Measurements from ENCODE around the gene DIS3.
"Not testable (repeated sequence)": the region's sequence is repeated elsewhere in the genome, so short reads cannot be mapped to it uniquely, and the experiment has no call there.

DIS3 gene, protein sequence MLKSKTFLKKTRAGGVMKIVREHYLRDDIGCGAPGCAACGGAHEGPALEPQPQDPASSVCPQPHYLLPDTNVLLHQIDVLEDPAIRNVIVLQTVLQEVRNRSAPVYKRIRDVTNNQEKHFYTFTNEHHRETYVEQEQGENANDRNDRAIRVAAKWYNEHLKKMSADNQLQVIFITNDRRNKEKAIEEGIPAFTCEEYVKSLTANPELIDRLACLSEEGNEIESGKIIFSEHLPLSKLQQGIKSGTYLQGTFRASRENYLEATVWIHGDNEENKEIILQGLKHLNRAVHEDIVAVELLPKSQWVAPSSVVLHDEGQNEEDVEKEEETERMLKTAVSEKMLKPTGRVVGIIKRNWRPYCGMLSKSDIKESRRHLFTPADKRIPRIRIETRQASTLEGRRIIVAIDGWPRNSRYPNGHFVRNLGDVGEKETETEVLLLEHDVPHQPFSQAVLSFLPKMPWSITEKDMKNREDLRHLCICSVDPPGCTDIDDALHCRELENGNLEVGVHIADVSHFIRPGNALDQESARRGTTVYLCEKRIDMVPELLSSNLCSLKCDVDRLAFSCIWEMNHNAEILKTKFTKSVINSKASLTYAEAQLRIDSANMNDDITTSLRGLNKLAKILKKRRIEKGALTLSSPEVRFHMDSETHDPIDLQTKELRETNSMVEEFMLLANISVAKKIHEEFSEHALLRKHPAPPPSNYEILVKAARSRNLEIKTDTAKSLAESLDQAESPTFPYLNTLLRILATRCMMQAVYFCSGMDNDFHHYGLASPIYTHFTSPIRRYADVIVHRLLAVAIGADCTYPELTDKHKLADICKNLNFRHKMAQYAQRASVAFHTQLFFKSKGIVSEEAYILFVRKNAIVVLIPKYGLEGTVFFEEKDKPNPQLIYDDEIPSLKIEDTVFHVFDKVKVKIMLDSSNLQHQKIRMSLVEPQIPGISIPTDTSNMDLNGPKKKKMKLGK

DNA sequence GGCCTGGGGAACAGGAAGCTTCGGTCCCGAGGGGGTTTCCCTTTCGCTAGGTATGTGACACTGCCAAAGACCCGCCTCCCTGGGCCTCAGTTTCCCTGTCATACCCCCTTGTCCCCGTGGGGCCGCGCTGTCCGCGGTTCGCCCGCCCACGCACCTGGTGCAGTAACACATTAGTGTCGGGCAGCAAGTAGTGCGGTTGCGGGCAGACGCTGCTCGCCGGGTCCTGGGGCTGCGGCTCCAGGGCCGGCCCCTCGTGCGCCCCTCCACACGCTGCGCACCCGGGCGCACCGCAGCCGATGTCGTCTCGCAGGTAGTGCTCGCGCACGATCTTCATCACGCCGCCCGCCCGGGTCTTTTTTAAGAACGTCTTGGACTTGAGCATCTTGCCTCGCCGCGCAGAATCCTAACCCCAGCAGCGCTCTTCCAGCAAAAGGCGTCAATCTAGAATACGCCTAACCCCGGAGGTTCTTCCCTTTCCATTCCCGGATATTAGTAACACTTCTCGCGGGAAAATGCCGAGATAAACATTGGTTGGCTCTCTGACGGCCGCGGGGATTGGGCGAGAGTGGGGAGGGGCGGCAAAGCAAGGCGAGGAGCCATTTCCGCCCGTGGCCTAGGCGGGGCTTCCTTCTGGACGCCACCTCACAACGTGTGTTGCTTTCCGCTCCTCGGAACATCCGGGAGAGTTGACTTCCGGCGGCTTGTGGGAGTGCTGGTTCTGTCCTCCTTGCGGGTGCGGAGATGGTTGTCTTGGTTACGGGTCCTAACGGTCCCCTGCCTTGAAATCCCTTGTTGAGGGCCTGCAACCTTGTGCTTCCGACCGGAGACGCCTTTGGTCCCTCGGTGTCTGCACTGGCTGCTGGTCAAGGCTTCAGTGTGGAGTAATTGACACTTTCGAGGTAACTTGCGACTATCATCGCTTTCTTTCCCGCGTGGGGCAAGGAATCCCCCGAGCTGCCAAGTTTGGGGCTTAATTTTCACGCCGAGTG lies at the start of gene DIS3, which contains the start of gene PIBF1:
Gene DIS3 (minus strand): TSS at position 450 of the 989 bp plus-strand sequence. CDS start 68 bp downstream, at position 382.
Gene PIBF1 (plus strand): TSS at position 683 of the 989 bp plus-strand sequence. CDS start 1,337 bp downstream, outside the sequence.
- DNase-seq (ENCODE audit: low spot score) = peak; percentile 98

DNA sequence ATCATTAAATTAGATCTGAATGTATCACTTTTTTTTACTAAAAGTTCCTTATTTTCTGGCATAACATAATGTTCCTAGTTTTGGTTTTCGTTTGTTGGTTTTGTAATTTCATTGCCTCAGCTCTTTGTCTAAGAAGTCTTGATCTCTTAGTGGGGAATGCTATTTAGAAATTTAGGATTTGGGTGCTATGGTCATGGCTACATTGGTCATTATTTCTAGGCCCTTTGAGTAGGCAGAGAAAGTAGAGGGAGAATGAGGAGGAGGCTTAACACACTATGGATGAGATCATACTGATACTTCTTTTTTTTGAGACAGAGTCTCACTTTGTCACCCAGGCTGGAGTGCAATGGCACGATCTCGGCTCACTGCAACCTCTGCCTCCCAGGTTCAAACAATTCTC lies 42.0 kb upstream of the DIS3 start:
- DNase-seq (ENCODE audit: low spot score) = no peak

DNA sequence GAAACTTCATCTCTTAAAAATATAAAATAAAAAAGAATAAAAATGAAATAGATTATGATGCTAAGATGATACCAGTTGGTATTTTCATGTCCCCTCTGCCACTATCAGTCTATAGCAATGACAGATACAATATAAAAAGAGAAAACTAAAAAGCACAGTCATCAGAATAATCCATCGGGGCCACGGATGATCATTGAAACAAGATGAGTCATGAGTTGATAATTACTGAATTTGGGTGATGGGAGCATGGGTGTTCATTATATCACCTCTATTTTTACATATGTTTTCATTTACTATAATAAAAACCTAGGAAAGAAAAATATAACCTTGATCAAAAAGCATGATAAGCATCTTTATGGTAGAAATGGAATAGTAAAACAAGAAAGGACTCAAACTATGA lies 41.4 kb upstream of the DIS3 start:
- DNase-seq (ENCODE audit: low spot score) = no peak

DNA sequence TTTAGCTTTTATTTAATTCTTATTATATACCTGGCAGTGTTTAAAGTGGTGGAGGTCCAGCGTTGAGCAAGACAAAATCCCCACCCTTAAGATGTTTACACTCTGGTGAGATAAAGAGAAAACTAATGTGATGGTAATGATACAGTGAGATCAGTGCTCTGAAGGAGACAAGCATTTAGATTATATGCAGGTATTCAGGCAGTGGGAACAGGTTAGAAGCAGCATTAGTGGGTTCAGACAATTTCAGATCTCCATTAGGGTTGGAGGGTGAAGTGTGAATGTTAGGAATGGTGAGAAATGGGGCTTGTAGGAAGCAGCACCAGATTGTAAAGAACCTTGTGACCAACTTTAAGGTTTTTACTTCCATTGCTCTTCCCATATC lies 39.2 kb upstream of the DIS3 start:
- DNase-seq (ENCODE audit: low spot score) = no peak

DNA sequence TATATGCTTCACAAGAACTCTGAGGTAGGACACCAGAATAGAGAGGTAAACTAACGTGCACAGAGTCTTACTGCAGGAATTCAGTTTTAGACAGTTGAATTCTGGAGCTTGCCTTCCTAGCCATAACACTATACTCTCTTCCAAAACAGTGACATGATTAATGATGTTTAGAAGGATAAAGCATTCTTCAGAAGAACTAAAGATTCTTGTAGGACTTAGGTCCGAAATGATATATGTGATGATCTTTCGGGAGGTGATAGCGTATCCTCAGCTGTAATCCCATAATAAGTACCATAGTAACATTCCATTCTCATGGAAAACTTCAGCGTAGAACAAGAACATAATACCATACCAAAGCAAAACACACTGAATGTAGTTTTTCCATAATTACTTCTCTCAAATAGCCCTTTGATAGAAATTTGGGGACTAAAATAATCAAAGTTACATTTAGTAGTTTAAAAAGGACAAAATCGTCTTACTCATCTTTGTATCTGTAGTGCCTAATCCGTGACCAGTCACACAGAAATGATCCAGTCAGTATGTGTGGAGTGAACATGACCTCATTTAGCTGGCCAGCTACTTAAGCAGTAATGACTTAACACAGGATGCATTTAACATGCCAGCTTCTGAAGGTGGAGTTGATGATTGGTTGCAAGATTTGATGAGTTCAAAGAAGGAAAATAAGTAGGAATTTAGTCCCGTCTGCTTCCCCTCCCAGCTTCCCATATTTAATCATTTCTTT lies 38.6 kb upstream of the DIS3 start:
- no peak for DNase-seq (ENCODE audit: low spot score)

DNA sequence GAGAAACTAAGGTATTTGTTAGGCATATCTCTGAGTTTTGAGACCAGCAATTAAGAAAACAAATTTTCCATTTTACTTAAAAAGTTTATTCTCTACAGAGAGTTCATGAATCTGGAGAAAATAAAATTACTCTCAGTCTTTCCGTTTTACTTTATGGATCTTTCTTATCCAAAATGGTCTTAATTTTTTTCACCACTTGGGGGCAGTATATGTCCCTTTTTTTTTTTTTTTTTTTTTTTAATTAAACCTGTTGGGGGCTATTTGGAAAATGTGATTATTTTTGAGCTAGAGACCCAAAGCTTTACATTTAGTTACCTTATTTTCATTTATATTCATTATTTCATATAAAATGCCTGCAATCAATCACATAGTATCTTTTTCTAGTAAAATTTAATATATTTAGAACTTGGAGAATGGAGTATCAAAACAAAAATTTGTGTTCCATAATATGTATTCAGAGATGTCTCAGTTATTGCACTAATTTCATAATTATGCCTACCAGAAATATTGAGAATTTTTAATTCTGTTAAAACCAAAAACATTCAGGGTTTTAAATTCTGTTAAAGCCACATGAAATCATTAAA lies 27.3 kb upstream of the DIS3 start:
- peak; percentile 18 for DNase-seq (ENCODE audit: low spot score)

DNA sequence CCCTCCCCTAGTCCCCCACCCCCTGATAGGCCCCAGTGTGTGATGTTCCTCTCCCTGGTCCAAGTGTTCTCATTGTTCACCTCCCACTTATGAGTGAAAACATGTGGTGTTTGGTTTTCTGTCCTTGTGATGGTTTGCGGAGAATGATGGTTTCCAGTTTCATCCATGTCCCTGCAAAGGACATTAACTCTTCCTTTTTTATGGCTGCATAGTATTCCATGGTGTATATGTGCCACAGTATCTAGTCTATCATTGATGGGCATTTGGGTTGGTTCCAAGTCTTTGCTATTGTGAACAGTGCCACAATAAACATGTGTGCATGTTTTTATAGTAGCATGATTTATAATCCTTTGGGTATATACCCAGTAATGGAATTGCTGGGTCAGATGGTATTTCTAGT lies 24.8 kb upstream of the DIS3 start:
- not testable (repeated sequence) for DNase-seq (ENCODE audit: low spot score)

DNA sequence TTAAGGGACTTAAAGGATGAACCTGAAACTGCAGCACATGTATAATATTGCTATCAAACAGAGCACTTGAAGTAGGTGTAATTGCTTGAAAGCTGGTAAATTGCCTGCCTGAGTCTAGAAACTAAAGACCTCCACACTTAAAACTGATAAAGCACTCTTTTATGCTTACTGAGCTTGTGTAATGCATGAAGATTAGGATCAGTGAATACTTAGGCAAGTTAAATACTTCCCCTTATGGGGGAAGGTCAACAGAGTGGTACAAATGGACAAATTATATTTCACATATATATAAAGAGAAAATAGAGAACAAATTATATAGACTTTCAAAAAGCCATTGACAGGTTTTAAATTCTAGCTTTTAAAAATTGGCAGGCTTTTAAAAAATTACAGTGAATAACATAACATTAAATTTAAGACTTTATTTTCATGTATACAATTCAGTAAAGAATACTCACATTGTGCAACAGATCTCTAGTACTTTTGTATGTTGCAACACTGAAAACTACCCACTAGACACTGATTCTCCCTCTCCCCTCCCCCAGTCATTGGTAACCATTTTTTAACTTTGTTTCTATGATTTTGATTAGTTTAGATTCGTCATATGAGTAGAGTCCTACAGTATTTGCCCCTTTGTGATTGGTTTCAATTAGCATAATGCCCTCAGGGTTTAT lies 24.1 kb upstream of the DIS3 start:
- DNase-seq (ENCODE audit: low spot score) = no peak

DNA sequence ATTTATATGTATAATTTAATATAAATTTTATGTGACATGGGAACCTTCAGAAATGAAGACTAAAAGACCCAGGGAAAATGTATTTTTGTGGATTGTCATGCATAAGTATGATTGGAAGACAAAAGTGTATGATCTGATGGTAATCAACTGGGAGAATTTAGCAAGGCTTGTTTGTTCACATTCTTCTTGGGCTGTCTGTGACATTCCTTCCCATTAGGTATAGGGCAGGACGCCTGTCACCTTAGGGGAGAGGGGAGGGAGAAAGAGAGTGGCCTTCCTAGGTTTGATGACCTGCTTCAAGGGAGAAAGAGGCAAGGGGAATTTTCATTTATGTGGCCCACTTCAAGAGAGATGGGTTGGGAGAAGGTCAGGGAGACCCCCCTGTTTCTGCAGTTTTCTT lies 22.6 kb upstream of the DIS3 start:
- no peak for DNase-seq (ENCODE audit: low spot score)

DNA sequence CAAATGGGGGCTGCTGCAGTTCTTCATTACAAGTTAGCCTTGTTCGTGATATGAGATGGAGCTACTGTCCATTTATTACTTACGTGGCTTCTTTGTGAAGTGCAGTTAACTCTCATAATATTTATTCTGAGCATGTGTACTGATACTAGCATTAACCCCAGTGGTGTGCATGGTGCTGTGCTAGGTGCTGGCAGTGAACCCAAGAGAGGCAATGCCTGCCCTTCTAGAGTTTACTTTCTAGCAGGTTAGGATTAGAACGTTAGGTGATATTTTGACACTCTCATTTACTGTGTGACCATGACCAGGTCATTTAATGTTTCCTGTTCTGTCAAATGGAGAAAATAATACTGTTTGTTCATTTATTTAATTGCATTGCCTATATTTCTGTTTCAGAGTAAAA lies 17.1 kb upstream of the DIS3 start:
- no peak for DNase-seq (ENCODE audit: low spot score)

DNA sequence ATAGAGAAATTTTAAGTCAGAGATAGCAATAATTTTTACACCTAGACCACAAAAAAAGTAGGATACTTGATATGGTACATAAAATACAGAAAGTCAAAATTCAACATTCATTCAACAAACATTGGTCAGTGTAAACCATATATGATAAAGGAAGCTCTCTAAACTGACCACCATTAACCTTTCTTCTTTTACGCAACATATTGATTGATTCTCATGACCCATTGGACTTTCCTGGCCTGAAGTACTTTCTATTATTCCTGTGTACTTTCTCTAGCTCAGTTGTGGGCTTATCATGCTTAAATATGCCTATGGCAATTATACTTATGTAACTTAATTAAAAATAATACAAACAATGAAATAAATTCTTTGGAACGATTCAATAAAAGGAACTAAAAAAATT lies 10.9 kb upstream of the DIS3 start:
- DNase-seq (ENCODE audit: low spot score) = no peak

DNA sequence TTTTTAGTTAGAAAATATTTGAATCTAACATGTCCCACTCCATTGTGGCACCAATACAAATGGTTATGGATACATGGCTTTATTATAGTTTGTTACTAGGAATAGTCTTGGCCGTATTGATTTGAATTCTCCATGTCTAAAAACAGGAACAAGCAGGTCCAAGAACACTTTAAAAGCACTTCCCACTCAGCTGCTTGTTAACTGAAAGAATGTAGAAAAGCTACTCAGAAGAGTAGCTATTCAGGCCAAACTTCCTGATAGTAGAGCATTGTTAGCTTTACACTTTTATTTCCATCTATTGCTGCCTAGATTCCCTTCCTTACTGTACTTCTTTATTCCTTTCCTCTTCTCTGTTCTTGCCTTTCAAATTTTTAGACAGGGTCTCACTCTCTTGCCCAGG lies 7.1 kb upstream of the DIS3 start:
- DNase-seq (ENCODE audit: low spot score) = no peak

DNA sequence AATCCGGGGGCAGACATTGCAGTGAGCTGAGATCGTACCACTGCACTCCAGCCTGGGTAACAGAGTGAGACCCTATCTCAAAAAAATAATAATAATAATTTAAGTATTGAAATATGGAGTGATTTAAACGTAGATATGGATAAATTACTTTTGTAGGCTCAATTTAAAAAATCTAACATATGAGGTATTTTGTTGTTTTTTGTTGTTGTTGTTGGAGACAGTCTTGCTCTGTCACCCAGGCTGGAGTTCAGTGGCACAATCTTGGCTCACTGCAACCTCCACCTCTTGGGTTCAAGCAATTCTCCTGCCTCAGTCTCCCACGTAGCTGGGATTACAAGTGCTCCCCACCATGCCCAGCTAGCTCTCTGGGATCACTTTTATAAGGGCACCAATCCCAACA lies 3.0 kb upstream of the DIS3 start:
- DNase-seq (ENCODE audit: low spot score) = not testable (repeated sequence)

DNA sequence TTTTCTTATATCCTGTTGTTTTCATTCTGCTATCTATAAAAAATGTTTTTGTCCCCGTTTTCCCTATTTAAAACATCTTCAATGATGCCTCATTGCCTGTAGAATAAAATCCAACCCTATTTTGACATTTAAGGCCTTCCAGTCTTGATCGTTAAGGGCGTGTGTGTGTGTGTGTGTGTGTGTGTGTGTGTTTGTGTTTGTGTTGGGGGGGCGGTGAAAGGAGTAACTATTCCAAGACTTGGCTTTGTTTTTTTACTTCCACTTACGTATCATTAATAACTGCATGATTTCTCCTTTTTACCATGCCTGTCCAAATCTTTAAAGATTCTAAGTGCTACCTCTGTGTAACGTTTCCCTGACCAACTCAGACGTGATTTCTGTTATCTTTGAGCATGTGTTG lies 1.0 kb upstream of the DIS3 start:
- no peak for DNase-seq (ENCODE audit: low spot score)

DNA sequence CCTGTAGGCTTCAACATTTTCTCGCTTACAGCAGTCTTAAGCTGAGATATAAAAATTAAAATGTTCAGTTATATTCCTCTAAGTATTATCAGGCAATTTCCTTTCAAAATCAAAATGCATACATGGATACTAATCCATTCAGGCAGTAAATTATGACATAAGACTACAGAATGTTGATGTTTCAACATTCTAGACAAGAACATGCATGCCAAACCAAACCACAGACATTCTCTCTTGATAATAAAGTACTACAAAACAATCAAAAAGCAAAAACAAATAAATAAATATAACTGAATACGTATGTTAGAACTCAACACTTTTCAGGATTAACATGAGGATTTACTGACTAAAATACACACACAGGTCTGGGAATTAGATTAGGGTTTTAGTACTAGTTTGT lies 7.7 kb downstream of the DIS3 start:
- no peak for DNase-seq (ENCODE audit: low spot score)

DNA sequence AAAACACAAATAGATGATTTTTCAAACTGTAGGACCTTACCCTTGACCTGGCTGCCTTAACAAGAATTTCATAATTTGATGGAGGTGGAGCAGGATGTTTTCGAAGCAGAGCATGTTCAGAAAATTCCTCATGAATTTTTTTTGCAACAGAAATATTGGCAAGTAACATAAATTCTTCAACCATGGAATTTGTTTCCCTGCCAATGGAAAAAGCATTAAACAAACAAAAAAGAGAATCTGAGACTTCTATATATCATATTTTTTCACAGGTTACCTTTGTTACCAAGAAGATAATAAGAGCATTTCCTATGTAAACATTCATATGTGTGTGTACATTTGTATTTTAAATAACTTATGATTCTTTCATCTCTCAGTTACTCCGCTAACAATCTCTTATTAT lies 18.3 kb downstream of the DIS3 start:
- DNase-seq (ENCODE audit: low spot score) = no peak

DNA sequence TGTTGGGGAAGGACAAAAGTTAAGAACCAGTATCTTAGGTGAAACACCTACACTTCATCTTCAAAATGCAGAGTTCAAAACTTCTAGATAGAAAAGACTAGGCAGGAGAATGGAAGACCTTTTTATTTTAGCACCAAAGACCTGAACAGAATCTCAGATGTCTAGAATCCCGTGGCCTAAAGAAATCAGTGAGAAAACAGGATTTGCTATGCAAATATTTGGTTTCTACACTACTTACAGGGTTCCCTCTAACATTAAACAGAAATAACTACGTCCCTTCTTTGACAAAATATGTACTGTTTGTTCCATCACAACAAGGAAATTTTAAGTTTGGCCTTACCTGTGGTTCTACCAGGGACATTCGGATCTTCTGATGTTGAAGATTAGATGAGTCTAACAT lies 21.5 kb downstream of the DIS3 start:
- DNase-seq (ENCODE audit: low spot score) = no peak

DNA sequence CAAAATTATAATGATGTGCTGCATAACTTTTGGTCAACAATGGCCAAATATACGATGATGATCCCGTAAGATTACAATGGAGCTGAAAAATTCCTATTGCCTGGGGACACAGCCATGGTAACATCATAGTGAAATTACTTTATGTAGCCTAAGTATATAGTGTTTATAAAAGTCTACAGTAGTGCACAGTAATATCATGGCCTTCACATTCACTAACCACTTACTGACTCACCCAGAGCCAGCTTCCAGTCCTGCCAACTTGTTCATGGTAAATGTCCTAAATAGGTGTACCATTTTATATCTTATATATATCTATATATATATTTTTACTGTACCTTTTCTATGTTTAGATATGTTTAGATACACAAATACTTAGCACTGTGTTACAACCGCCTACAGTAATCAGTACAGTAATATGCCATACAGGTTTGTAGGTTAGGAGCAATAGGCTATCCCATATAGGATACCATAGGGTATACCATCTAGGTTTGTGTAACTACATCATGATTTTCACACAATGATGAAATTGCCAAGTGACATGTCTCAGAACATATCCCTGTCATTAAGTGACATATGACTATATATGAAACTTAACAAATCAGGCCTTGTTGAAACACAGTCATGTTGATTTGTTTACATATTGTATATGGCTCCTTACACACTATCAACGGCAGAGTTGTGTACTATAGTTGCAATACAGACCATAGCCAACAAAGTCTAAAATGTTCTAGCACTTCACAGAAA lies 23.7 kb downstream of the DIS3 start:
- no peak for DNase-seq (ENCODE audit: low spot score)

DNA sequence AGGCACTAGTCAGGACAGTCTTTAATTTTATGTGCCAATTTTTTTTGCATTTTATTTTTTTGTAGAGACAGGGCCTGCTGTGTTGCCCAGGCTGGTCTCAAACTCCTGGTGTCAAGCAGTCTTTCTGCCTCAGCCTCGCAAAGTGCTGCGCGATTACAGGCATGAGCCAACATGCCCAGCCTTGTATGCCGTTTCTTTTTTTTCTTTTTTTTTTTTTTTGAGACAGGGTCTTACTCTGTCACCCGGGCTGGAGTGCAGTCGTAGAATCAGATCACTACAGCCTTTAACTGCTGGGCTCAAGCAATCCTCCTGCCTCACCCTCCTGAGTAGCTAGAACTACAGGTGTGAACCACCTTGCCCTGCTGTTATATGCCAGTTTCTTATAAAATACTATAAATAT lies 27.6 kb downstream of the DIS3 start:
- no peak for DNase-seq (ENCODE audit: low spot score)
